H1 (cell line): ENCODE measurements around the gene RCAN3. TPM values are rescaled to one million over a fixed set of nuclear protein-coding genes. Genes with fewer than 3 reads are reported as not detected.

ENCODE experiments used
- CTCF ChIA-PET: fragments of 300-600 bp; sonication (Branson Sonifier 250); formaldehyde crosslinking; loops from one replicate; lab custom pipeline; 2021; ENCODE audit not compliant: partially characterized antibody; lab: Charles Lee
- POLR2A ChIA-PET: fragments of 300-600 bp; sonication (Branson Sonifier 250); formaldehyde crosslinking; loops from one replicate; lab custom pipeline; 2021; ENCODE audit warnings: inconsistent platforms; ENCODE audit not compliant: partially characterized antibody; lab: Charles Lee
- DNase-seq, 2 experiments: peaks; one replicate each; pipeline versions ENCODE4 v3.0.0 to v3.0.0-alpha.2; 2010 to 2022; ENCODE audit warnings: low spot score in 2 of 2, low read depth in 1 of 2, mixed read lengths in 1 of 2
- FAIRE-seq: peaks from 2 replicates; lab custom pipeline; 2011; peaks lifted over from hg19 to GRCh38; lab: Jason Lieb, UNC
- H2AFZ ChIP-seq: 2 replicates; pipeline ENCODE4 v1.8.1; 2012; ENCODE audit warnings: low read length, inconsistent platforms
- H2AK5ac ChIP-seq: 2 replicates; pipeline ENCODE4 v1.6.1; 2013; ENCODE audit warnings: low read depth, low read length
- H2BK120ac ChIP-seq: replicated peaks from 2 replicates; pipeline ENCODE3; 2013; ENCODE audit warnings: low read depth, low read length, inconsistent platforms
- H2BK12ac ChIP-seq: 2 replicates; pipeline ENCODE4 v1.6.1; 2013; ENCODE audit warnings: low read depth, low read length
- H2BK15ac ChIP-seq: 2 replicates; pipeline ENCODE4 v1.6.1; 2013; ENCODE audit warnings: low read length
- H2BK20ac ChIP-seq: 2 replicates; pipeline ENCODE4 v1.6.1; 2013; ENCODE audit warnings: low read length
- H2BK5ac ChIP-seq: 2 replicates; pipeline ENCODE4 v1.6.1; 2013; ENCODE audit warnings: low read depth, low read length
- H3K14ac ChIP-seq: 2 replicates; pipeline ENCODE4 v1.6.1; 2013; ENCODE audit warnings: inconsistent platforms; ENCODE audit not compliant: insufficient read length
- H3K18ac ChIP-seq: 2 replicates; pipeline ENCODE4 v1.6.1; 2013; ENCODE audit warnings: low read length; ENCODE audit errors: extremely low read depth
- H3K23ac ChIP-seq: 2 replicates; pipeline ENCODE4 v1.6.1; 2013; ENCODE audit warnings: inconsistent platforms; ENCODE audit not compliant: insufficient read length
- H3K23me2 ChIP-seq: 2 replicates; pipeline ENCODE4 v1.6.1; 2013; ENCODE audit warnings: low read depth, low read length
- H3K27ac ChIP-seq: 2 replicates; pipeline ENCODE4 v1.6.1; 2011; ENCODE audit warnings: low read depth, low read length, inconsistent platforms
- H3K27me3 ChIP-seq, 4 experiments: replicated peaks in 1 of 4; 1 replicate in 1 of 4; 2 replicates in 3 of 4; pipeline versions ENCODE4 v1.6.1 to v1.8.1; 2011 to 2013; ENCODE audit warnings: low read length in 3 of 4, mild to moderate bottlenecking in 3 of 4, inconsistent platforms in 2 of 4, mixed read lengths in 2 of 4, moderate library complexity in 1 of 4; ENCODE audit not compliant: control insufficient read depth in 3 of 4, insufficient read depth in 3 of 4; ENCODE audit errors: extremely low read depth in 1 of 4
- H3K36me3 ChIP-seq, 4 experiments: 2 replicates each; pipeline versions ENCODE4 v1.6.1 to v1.8.1; 2011 to 2013; ENCODE audit warnings: mild to moderate bottlenecking in 4 of 4, low read length in 3 of 4, moderate library complexity in 2 of 4, control low read depth in 1 of 4, inconsistent platforms in 1 of 4; ENCODE audit not compliant: insufficient read depth in 4 of 4, control insufficient read depth in 2 of 4
- H3K4ac ChIP-seq: replicated peaks from 2 replicates; pipeline ENCODE3; 2013; ENCODE audit warnings: low read length, low read depth, mixed read lengths, inconsistent platforms; ENCODE audit not compliant: insufficient read length
- H3K4me1 ChIP-seq, 4 experiments: replicated peaks in 1 of 4; 1 replicate in 1 of 4; 2 replicates in 3 of 4; pipeline versions ENCODE4 v1.6.1 to v1.8.1; 2011 to 2013; ENCODE audit warnings: low read length in 3 of 4, inconsistent platforms in 2 of 4, mixed read lengths in 1 of 4; ENCODE audit not compliant: insufficient read depth in 4 of 4, control insufficient read depth in 3 of 4
- H3K4me2 ChIP-seq, 2 experiments: 2 replicates each; pipeline versions ENCODE4 v1.6.1 to v1.8.1; 2011 to 2013; ENCODE audit warnings: low read depth in 2 of 2, low read length in 2 of 2, control low read depth in 1 of 2, inconsistent platforms in 1 of 2, mild to moderate bottlenecking in 1 of 2; ENCODE audit not compliant: insufficient read depth in 1 of 2
- H3K4me3 ChIP-seq, 4 experiments: fragments of 200-600, 300-600 bp in 1 of 4; sonication (generic), shearing (Covaris generic), sonication (Bioruptor Twin) in 1 of 4; 2 replicates each; pipeline versions ENCODE4 v1.5.1 to v1.8.1; 2011 to 2016; ENCODE audit warnings: low read length in 4 of 4, low read depth in 3 of 4, control low read depth in 2 of 4, inconsistent platforms in 2 of 4, mild to moderate bottlenecking in 2 of 4, mixed read lengths in 1 of 4, moderate library complexity in 1 of 4; ENCODE audit not compliant: insufficient read depth in 2 of 4; ENCODE audit errors: extremely low read depth in 1 of 4
- H3K56ac ChIP-seq: replicated peaks from 2 replicates; pipeline ENCODE3; 2013; ENCODE audit warnings: low read depth, mild to moderate bottlenecking, mixed read lengths, low read length, inconsistent platforms; ENCODE audit not compliant: insufficient read length
- H3K79me1 ChIP-seq: 2 replicates; pipeline ENCODE4 v1.6.1; 2013; ENCODE audit warnings: low read depth, low read length, control low read depth
- H3K79me2 ChIP-seq, 2 experiments: 2 replicates each; pipeline versions ENCODE4 v1.6.1 to v1.8.1; 2012 to 2013; ENCODE audit warnings: low read length in 2 of 2, mild to moderate bottlenecking in 2 of 2, inconsistent platforms in 1 of 2; ENCODE audit not compliant: insufficient read depth in 2 of 2, control insufficient read depth in 1 of 2
- H3K9ac ChIP-seq, 4 experiments: replicated peaks in 1 of 4; 1 replicate in 1 of 4; 2 replicates in 3 of 4; pipeline versions ENCODE4 v1.6.1 to v1.8.1; 2011 to 2013; ENCODE audit warnings: low read depth in 3 of 4, low read length in 3 of 4, control low read depth in 2 of 4, mild to moderate bottlenecking in 2 of 4, moderate library complexity in 2 of 4, inconsistent platforms in 1 of 4; ENCODE audit errors: extremely low read depth in 1 of 4
- H3K9me3 ChIP-seq, 2 experiments: 2 replicates each; pipeline versions ENCODE4 v1.6.1 to v1.8.1; 2012 to 2013; ENCODE audit warnings: mild to moderate bottlenecking in 2 of 2, moderate library complexity in 2 of 2, control low read depth in 1 of 2, inconsistent platforms in 1 of 2, low read depth in 1 of 2, low read length in 1 of 2, mixed read lengths in 1 of 2; ENCODE audit not compliant: insufficient read depth in 2 of 2
- H4K20me1 ChIP-seq, 2 experiments: replicated peaks in 1 of 2; 2 replicates each; pipeline versions ENCODE3 to v1.8.1; 2011 to 2013; ENCODE audit warnings: inconsistent platforms in 2 of 2, low read length in 2 of 2, mild to moderate bottlenecking in 1 of 2; ENCODE audit not compliant: insufficient read depth in 2 of 2, control insufficient read depth in 1 of 2
- H4K5ac ChIP-seq: 2 replicates; pipeline ENCODE4 v1.6.1; 2013; ENCODE audit warnings: low read length, low read depth, mixed read lengths, inconsistent platforms; ENCODE audit not compliant: insufficient read length
- H4K8ac ChIP-seq: 2 replicates; pipeline ENCODE4 v1.8.0; 2013; ENCODE audit warnings: mild to moderate bottlenecking, moderate library complexity, low read length, inconsistent platforms; ENCODE audit not compliant: insufficient read depth; ENCODE audit errors: extremely low read depth
- H4K91ac ChIP-seq: replicated peaks from 2 replicates; pipeline ENCODE3; 2013; ENCODE audit warnings: low read length, mixed read lengths, inconsistent platforms; ENCODE audit not compliant: insufficient read length
- POLR2AphosphoS5 ChIP-seq: IDR thresholded peaks from 2 replicates; pipeline ENCODE4 v1.6.1; 2011; ENCODE audit warnings: low read depth, low read length
- WGBS, 2 experiments: shearing (Covaris generic) in 1 of 2; methylation state at CpG; one replicate each; pipeline versions ENCODE4 v1.1.6 to v1.1.7; 2013 to 2015; ENCODE audit warnings: low lambda C conversion rate in 2 of 2, mixed read lengths in 2 of 2, inconsistent platforms in 1 of 2, low coverage in 1 of 2, missing lambda C conversion rate in 1 of 2; ENCODE audit not compliant: insufficient replicate concordance in 2 of 2, insufficient coverage in 1 of 2, insufficient read length in 1 of 2; ENCODE audit errors: extremely low coverage in 1 of 2, missing lambda C conversion rate in 1 of 2; 5-methylcytosine and 5-hydroxymethylcytosine counted together
- polyA plus RNA-seq, 7 experiments: library from polyadenylated mRNA; depleted of rRNA in 3 of 7; stranded (reverse) in 5 of 7; unstranded in 2 of 7; fragments of >200 nt in 5 of 7; fragments of 200-250 nt in 2 of 7; gene quantifications; 1 replicate in 5 of 7; 2 replicates in 1 of 7; 4 replicates in 1 of 7; pipeline versions ENCODE4 v1.2.1 to v1.2.3, GENCODE V29; 2011 to 2013; ENCODE audit warnings: missing spikeins in 2 of 7, mixed read lengths in 2 of 7
- total RNA-seq: library from RNA; stranded (reverse); fragmentation: NEBNext Ultra II Directional; extraction: Animal tissue kit (Norgen Biotek cat#: 25700); gene quantifications from 2 replicates; pipeline ENCODE4 v1.2.1, GENCODE V29; 2021

The RCAN3 gene
- total and polyA plus RNA-seq, 2 of the 8 experiments (the other 6 are each of a cell fraction or from before 2014, with no cell fraction given): 5.6 to 16.6 TPM

DNA sequence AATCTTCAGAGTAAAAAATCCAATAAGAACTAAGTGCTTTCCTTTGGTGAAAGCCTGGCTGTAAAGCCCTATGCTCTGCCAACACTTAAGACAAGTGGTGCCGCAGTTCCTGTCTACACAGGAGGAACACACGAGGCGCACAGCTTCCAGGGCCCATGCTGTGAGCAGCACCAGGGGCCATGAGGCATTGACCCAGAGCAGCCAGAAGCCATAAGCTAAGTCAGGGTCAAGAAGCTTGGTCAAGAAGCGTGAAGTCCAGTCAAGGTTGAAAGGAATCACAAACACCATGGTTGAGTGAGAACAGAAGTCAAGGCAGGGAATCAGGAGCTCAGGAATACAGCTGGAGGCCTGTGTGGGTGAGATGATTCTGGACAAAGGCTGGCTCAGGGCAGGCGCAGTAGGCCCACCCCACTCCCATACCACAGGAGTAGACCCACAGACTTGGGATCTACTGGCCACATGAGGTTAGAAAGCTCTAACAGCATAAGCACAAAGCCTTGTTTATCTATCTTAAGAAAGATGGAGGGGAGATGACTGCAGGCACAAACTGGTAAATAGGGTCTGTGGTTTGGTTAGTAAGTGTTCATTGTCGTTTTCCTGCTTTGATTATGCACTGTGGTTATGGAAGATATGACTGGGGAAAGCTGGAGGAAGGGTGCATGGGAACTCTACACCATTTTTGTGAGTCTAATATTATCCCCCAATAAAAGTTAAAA is 42.9 kb upstream of the RCAN3 start:
- Histone ChIP-seq H3K79me1 (peaks cover under 1% of the 10 kb centered on the region; the same call in 1 of the 2 replicates), H3K4ac (no peak overlapping the region), H3K36me3 (no peaks in the 10 kb centered on the region), H3K9me3 (no peaks in the 10 kb centered on the region; a peak in 1 of 4 replicates), H3K23me2 (0 out of 2 replicates have a peak, but pooled peaks cover 4% of the 10 kb centered on the region), H2BK12ac (no peak overlapping the region), H3K27me3 (no peaks in the 10 kb centered on the region), H2BK120ac (no peak overlapping the region), H2BK5ac (no peak overlapping the region), H2AFZ (no peak overlapping the region), H3K18ac (no peak overlapping the region; the same call in 1 of the 2 replicates), H3K9ac (no peak overlapping the region), H4K5ac (no peak overlapping the region), H3K4me2 (no peak overlapping the region), H4K20me1 (no peaks in the 10 kb centered on the region), H3K4me1 (peaks cover 2 to 8% (median 7%) of the 10 kb centered on the region in 4 experiments; a peak in 4 of 7 replicates), H2BK20ac (no peak overlapping the region), H4K8ac (no peak overlapping the region), H3K4me3 (no peak overlapping the region), H4K91ac (peak overlapping the region; percentile 56), H3K56ac (no peak overlapping the region), H3K14ac (no peak overlapping the region), H3K79me2 (no peaks in the 10 kb centered on the region), H3K27ac (no peak overlapping the region), H2AK5ac (no peak overlapping the region), H2BK15ac (0 out of 2 replicates have a peak overlapping the region, but pooled peaks have one; percentile 11), H3K23ac (no peak overlapping the region)
- FAIRE-seq: no peak
- no peak for DNase-seq
- ChIA-PET CTCF (interaction anchor here (0.7 to 1.5 kb wide), 12 partner anchors 12 to 127 kb away, joined by 3 to 4 read pairs (median 3); partner anchors contain the start of gene NIPAL3), POLR2A (interaction anchor here (1.4 kb wide), 1 partner anchor 10 kb away, joined by 4 read pairs; no protein-coding TSS in a partner anchor)
- WGBS, 2 experiments: 75% methylated on average over 6 of the region's 6 CpGs; no CpG with 5 or more reads in 1 of the 2 experiments
- TF ChIP-seq POLR2AphosphoS5: no peak
